ENCODE results near the gene RAB5IF.
"Not testable (repeated sequence)": the region's sequence is repeated elsewhere in the genome, so short reads cannot be mapped to it uniquely, and the experiment has no call there.

RAB5IF gene

GRCh38 chr20:36631646-36632045, 26.1 kb downstream of the RAB5IF start:
- DNase-seq: no peak

GRCh38 chr20:36632147-36632486, 26.5 kb downstream of the RAB5IF start:
- no peak for DNase-seq

GRCh38 chr20:36632487-36633284, 27.1 kb downstream of the RAB5IF start:
- DNase-seq: no peak

- no peak for DNase-seq
Measured at GRCh38 chr20:36633285-36633772, 27.8 kb downstream of the RAB5IF start.

- no peak for DNase-seq
Measured at GRCh38 chr20:36634342-36634741, 28.8 kb downstream of the RAB5IF start.

GRCh38 chr20:36638876-36639400, 33.4 kb downstream of the RAB5IF start:
- not testable (repeated sequence) for DNase-seq

GRCh38 chr20:36641506-36641843, 35.9 kb downstream of the RAB5IF start:
- DNase-seq: no peak

- DNase-seq: no peak
Measured at GRCh38 chr20:36642136-36642535, 36.6 kb downstream of the RAB5IF start.

- DNase-seq: peak; percentile 67
Measured at GRCh38 chr20:36644032-36644705, 38.6 kb downstream of the RAB5IF start.

GRCh38 chr20:36644706-36645095, 39.1 kb downstream of the RAB5IF start:
- peak; percentile 58 for DNase-seq

- DNase-seq: no peak
Measured at GRCh38 chr20:36645353-36645752, 39.8 kb downstream of the RAB5IF start.

GRCh38 chr20:36645998-36646397, 40.4 kb downstream of the RAB5IF start, which contains the start of gene SLA2:
TSS of gene SLA2 (minus strand) at chr20:36646196. CDS start at chr20:36641335, 4,861 bp downstream.
- DNase-seq: peak; percentile 61

GRCh38 chr20:36646678-36647077, 41.1 kb downstream of the RAB5IF start:
- DNase-seq: no peak

GRCh38 chr20:36647196-36648121, 41.9 kb downstream of the RAB5IF start:
- DNase-seq: no peak

GRCh38 chr20:36653456-36653855, 47.9 kb downstream of the RAB5IF start:
- no peak for DNase-seq

GRCh38 chr20:36654506-36654905, 48.9 kb downstream of the RAB5IF start:
- no peak for DNase-seq

- DNase-seq: no peak
Measured at GRCh38 chr20:36655004-36655403, 49.4 kb downstream of the RAB5IF start.

GRCh38 chr20:36656733-36657132, 51.2 kb downstream of the RAB5IF start:
- DNase-seq: no peak

- DNase-seq: no peak
Measured at GRCh38 chr20:36658300-36658699, 52.7 kb downstream of the RAB5IF start.

Measured in activated naive CD4-positive, alpha-beta T cell treated with anti-CD3 and anti-CD28 coated beads, Interleukin-2, amount 50 U/mL, for 16 hours (primary cell).